Measurements from ENCODE around the gene HIC2.
A peak's percentile ranks its signal among the peaks of the same experiment; 100 is the strongest.
"Not testable (repeated sequence)": the region's sequence is repeated elsewhere in the genome, so short reads cannot be mapped to it uniquely, and the experiment has no call there.

The HIC2 gene

GRCh38 chr22:21417227-21417746 lies at the start of gene HIC2:
TSS of gene HIC2 (plus strand) at chr22:21417371. CDS start at chr22:21442832, 25,461 bp downstream.
- H3K27me3 ChIP-seq (ENCODE audit: control insufficient read depth in 5 of 5, insufficient read depth in 4 of 5, low read length in 5 of 5); H3K36me3 ChIP-seq (ENCODE audit: control insufficient read depth in 5 of 5, insufficient read depth in 5 of 5, low read length in 5 of 5); H3K9me3 ChIP-seq (ENCODE audit: control insufficient read depth in 5 of 5, low read length in 5 of 5); H3K4me1 ChIP-seq (ENCODE audit: control insufficient read depth in 5 of 5, insufficient read depth in 5 of 5, low read length in 5 of 5); H3K9ac ChIP-seq (ENCODE audit: low read length in 5 of 5); H3K27ac ChIP-seq (ENCODE audit: low read depth, low read length): not testable (repeated sequence)
- peak within 1 kb of the TSS in 3 of 5 donors; percentile 42 to 56 (median 49) for H3K4me3 ChIP-seq (ENCODE audit: low read depth in 1 of 5, low read length in 5 of 5)

- H3K9ac ChIP-seq (ENCODE audit: low read length in 5 of 5); H3K9me3 ChIP-seq (ENCODE audit: control insufficient read depth in 5 of 5, low read length in 5 of 5); H3K4me1 ChIP-seq (ENCODE audit: control insufficient read depth in 5 of 5, insufficient read depth in 5 of 5, low read length in 5 of 5); H3K27ac ChIP-seq (ENCODE audit: low read depth, low read length); H3K27me3 ChIP-seq (ENCODE audit: control insufficient read depth in 5 of 5, insufficient read depth in 4 of 5, low read length in 5 of 5); H3K4me3 ChIP-seq (ENCODE audit: low read depth in 1 of 5, low read length in 5 of 5); H3K36me3 ChIP-seq (ENCODE audit: control insufficient read depth in 5 of 5, insufficient read depth in 5 of 5, low read length in 5 of 5): not testable (repeated sequence)
Measured at GRCh38 chr22:21368603-21369310, 48.4 kb upstream of the HIC2 start.

GRCh38 chr22:21375880-21376279 lies 41.3 kb upstream of the HIC2 start:
- not testable (repeated sequence) for H3K4me1 ChIP-seq (ENCODE audit: control insufficient read depth in 5 of 5, insufficient read depth in 5 of 5, low read length in 5 of 5); H3K9ac ChIP-seq (ENCODE audit: low read length in 5 of 5); H3K27me3 ChIP-seq (ENCODE audit: control insufficient read depth in 5 of 5, insufficient read depth in 4 of 5, low read length in 5 of 5); H3K27ac ChIP-seq (ENCODE audit: low read depth, low read length); H3K4me3 ChIP-seq (ENCODE audit: low read depth in 1 of 5, low read length in 5 of 5); H3K36me3 ChIP-seq (ENCODE audit: control insufficient read depth in 5 of 5, insufficient read depth in 5 of 5, low read length in 5 of 5); H3K9me3 ChIP-seq (ENCODE audit: control insufficient read depth in 5 of 5, low read length in 5 of 5)

GRCh38 chr22:21383701-21384467 lies 33.3 kb upstream of the HIC2 start, which contains the start of gene RIMBP3B:
TSS of gene RIMBP3B (plus strand) at chr22:21383751. CDS start at chr22:21383859, 108 bp downstream.
- not testable (repeated sequence) for H3K4me3 ChIP-seq (ENCODE audit: low read depth in 1 of 5, low read length in 5 of 5); H3K36me3 ChIP-seq (ENCODE audit: control insufficient read depth in 5 of 5, insufficient read depth in 5 of 5, low read length in 5 of 5); H3K27me3 ChIP-seq (ENCODE audit: control insufficient read depth in 5 of 5, insufficient read depth in 4 of 5, low read length in 5 of 5); H3K9ac ChIP-seq (ENCODE audit: low read length in 5 of 5); H3K9me3 ChIP-seq (ENCODE audit: control insufficient read depth in 5 of 5, low read length in 5 of 5); H3K4me1 ChIP-seq (ENCODE audit: control insufficient read depth in 5 of 5, insufficient read depth in 5 of 5, low read length in 5 of 5); H3K27ac ChIP-seq (ENCODE audit: low read depth, low read length)

- H3K27ac ChIP-seq (ENCODE audit: low read depth, low read length); H3K4me3 ChIP-seq (ENCODE audit: low read depth in 1 of 5, low read length in 5 of 5); H3K4me1 ChIP-seq (ENCODE audit: control insufficient read depth in 5 of 5, insufficient read depth in 5 of 5, low read length in 5 of 5); H3K9ac ChIP-seq (ENCODE audit: low read length in 5 of 5); H3K36me3 ChIP-seq (ENCODE audit: control insufficient read depth in 5 of 5, insufficient read depth in 5 of 5, low read length in 5 of 5); H3K9me3 ChIP-seq (ENCODE audit: control insufficient read depth in 5 of 5, low read length in 5 of 5); H3K27me3 ChIP-seq (ENCODE audit: control insufficient read depth in 5 of 5, insufficient read depth in 4 of 5, low read length in 5 of 5): not testable (repeated sequence)
Measured at GRCh38 chr22:21384468-21385357, 32.5 kb upstream of the HIC2 start.

- H3K27ac ChIP-seq (ENCODE audit: low read depth, low read length); H3K4me3 ChIP-seq (ENCODE audit: low read depth in 1 of 5, low read length in 5 of 5); H3K9ac ChIP-seq (ENCODE audit: low read length in 5 of 5); H3K36me3 ChIP-seq (ENCODE audit: control insufficient read depth in 5 of 5, insufficient read depth in 5 of 5, low read length in 5 of 5); H3K9me3 ChIP-seq (ENCODE audit: control insufficient read depth in 5 of 5, low read length in 5 of 5); H3K27me3 ChIP-seq (ENCODE audit: control insufficient read depth in 5 of 5, insufficient read depth in 4 of 5, low read length in 5 of 5); H3K4me1 ChIP-seq (ENCODE audit: control insufficient read depth in 5 of 5, insufficient read depth in 5 of 5, low read length in 5 of 5): not testable (repeated sequence)
Measured at GRCh38 chr22:21389480-21389879, 27.7 kb upstream of the HIC2 start.

GRCh38 chr22:21390013-21390412 lies 27.2 kb upstream of the HIC2 start:
- H3K4me1 ChIP-seq (ENCODE audit: control insufficient read depth in 5 of 5, insufficient read depth in 5 of 5, low read length in 5 of 5); H3K27ac ChIP-seq (ENCODE audit: low read depth, low read length); H3K4me3 ChIP-seq (ENCODE audit: low read depth in 1 of 5, low read length in 5 of 5); H3K9ac ChIP-seq (ENCODE audit: low read length in 5 of 5); H3K27me3 ChIP-seq (ENCODE audit: control insufficient read depth in 5 of 5, insufficient read depth in 4 of 5, low read length in 5 of 5); H3K9me3 ChIP-seq (ENCODE audit: control insufficient read depth in 5 of 5, low read length in 5 of 5); H3K36me3 ChIP-seq (ENCODE audit: control insufficient read depth in 5 of 5, insufficient read depth in 5 of 5, low read length in 5 of 5): not testable (repeated sequence)

GRCh38 chr22:21394613-21395012 lies 22.6 kb upstream of the HIC2 start:
- H3K36me3 ChIP-seq (ENCODE audit: control insufficient read depth in 5 of 5, insufficient read depth in 5 of 5, low read length in 5 of 5); H3K27me3 ChIP-seq (ENCODE audit: control insufficient read depth in 5 of 5, insufficient read depth in 4 of 5, low read length in 5 of 5); H3K4me1 ChIP-seq (ENCODE audit: control insufficient read depth in 5 of 5, insufficient read depth in 5 of 5, low read length in 5 of 5); H3K27ac ChIP-seq (ENCODE audit: low read depth, low read length); H3K4me3 ChIP-seq (ENCODE audit: low read depth in 1 of 5, low read length in 5 of 5); H3K9ac ChIP-seq (ENCODE audit: low read length in 5 of 5); H3K9me3 ChIP-seq (ENCODE audit: control insufficient read depth in 5 of 5, low read length in 5 of 5): not testable (repeated sequence)

GRCh38 chr22:21401197-21401969 lies 15.8 kb upstream of the HIC2 start:
- not testable (repeated sequence) for H3K9ac ChIP-seq (ENCODE audit: low read length in 5 of 5); H3K9me3 ChIP-seq (ENCODE audit: control insufficient read depth in 5 of 5, low read length in 5 of 5); H3K36me3 ChIP-seq (ENCODE audit: control insufficient read depth in 5 of 5, insufficient read depth in 5 of 5, low read length in 5 of 5); H3K27me3 ChIP-seq (ENCODE audit: control insufficient read depth in 5 of 5, insufficient read depth in 4 of 5, low read length in 5 of 5); H3K4me1 ChIP-seq (ENCODE audit: control insufficient read depth in 5 of 5, insufficient read depth in 5 of 5, low read length in 5 of 5); H3K4me3 ChIP-seq (ENCODE audit: low read depth in 1 of 5, low read length in 5 of 5); H3K27ac ChIP-seq (ENCODE audit: low read depth, low read length)

All from subcutaneous abdominal adipose tissue (tissue), 5 donors.